ENCODE results near the gene ADORA1. TPM values are rescaled to one million over a fixed set of nuclear protein-coding genes. Genes with fewer than 3 reads are reported as not detected.

The ADORA1 gene
- total and polyA plus RNA-seq, 2 donors (not counting 1 experiment from before 2014, with no cell fraction given): not detected

- no peaks in the 10 kb centered on the region for H4K20me1 ChIP-seq (ENCODE audit: control insufficient read depth, insufficient read depth, low read length, poor library complexity, severe bottlenecking)
- ChIA-PET POLR2A (no interaction called here), CTCF (interaction anchor here (0.5 to 1.2 kb wide), 2 partner anchors 11 to 664 kb away, joined by 3 read pairs; no protein-coding TSS in a partner anchor)
- peaks cover 29% of the 10 kb centered on the region for H3K27me3 Mint-ChIP-seq
- no peaks in the 10 kb centered on the region for H3K4me1 ChIP-seq (ENCODE audit: control insufficient read depth in 2 of 2, insufficient read depth in 2 of 2, low read length in 2 of 2)
- H3K79me2 ChIP-seq (ENCODE audit: control insufficient read depth, insufficient read depth, low read length): no peaks in the 10 kb centered on the region
- H3K27me3 ChIP-seq (replicated peaks in 1 of 4; ENCODE audit: control extremely low read depth in 1 of 4, control insufficient read depth in 3 of 4, insufficient read depth in 4 of 4, low read length in 3 of 4): peaks cover 0 to 2% (median 0%) of the 10 kb centered on the region in 4 experiments
- H3K4me2 ChIP-seq (replicated peaks; ENCODE audit: low read depth, low read length, poor library complexity, severe bottlenecking): no peak overlapping the region
- H3K9ac ChIP-seq (ENCODE audit: low read length): no peak overlapping the region
- no peaks in the 10 kb centered on the region for H3K36me3 ChIP-seq (replicated peaks in 1 of 2; ENCODE audit: control extremely low read depth in 1 of 2, control insufficient read depth in 1 of 2, extremely low read depth in 1 of 2, insufficient read depth in 2 of 2, low read length in 1 of 2)
- WGBS (ENCODE audit: insufficient coverage): 88% methylated on average over 10 of the region's 14 CpGs
- ATAC-seq (ENCODE audit: low read depth) (no peak), DNase-seq (peak; percentile 14)
- TF ChIP-seq CTCF (IDR thresholded peaks at IDR 0.05): peak; percentile 13
- TF ChIP-seq EZH2 (IDR thresholded peaks at IDR 0.05; ENCODE audit: borderline replicate concordance, insufficient read depth, low read depth, low read length, poor library complexity, severe bottlenecking): no peak
- H3K27ac ChIP-seq (ENCODE audit: low read length in 2 of 2): no peak overlapping the region
- H2AFZ ChIP-seq (ENCODE audit: insufficient read depth, low read depth, low read length, poor library complexity, severe bottlenecking): no peak overlapping the region
- H3K4me3 ChIP-seq (ENCODE audit: control extremely low read depth in 1 of 5, extremely low read depth in 1 of 5, insufficient read depth in 1 of 5, low read depth in 2 of 5, low read length in 4 of 5): no peak overlapping the region
- no peak overlapping the region for H3K27ac Mint-ChIP-seq
- no peaks in the 10 kb centered on the region for H3K4me1 Mint-ChIP-seq
- no peaks in the 10 kb centered on the region for H3K9me3 Mint-ChIP-seq (ENCODE audit: insufficient read depth)
- no peak overlapping the region for H3K4me3 Mint-ChIP-seq
- intact Hi-C loops (cut with micrococcal nuclease): no loop called here
- H3K9me3 ChIP-seq (ENCODE audit: control extremely low read depth in 1 of 3, control insufficient read depth in 2 of 3, insufficient read depth in 1 of 3, low read length in 2 of 3): no peaks in the 10 kb centered on the region
Measured at GRCh38 chr1:203084588-203085527, 42.7 kb upstream of the ADORA1 start.

All from B cell (primary cell).